B cell (primary cell): ENCODE data around the gene D2HGDH. TPM values are rescaled to one million over a fixed set of nuclear protein-coding genes. Genes with fewer than 3 reads are reported as not detected.

ENCODE experiments used
- ATAC-seq: fragments of 200-7000 bp; cut with Tn5 transposase; one replicate; pipeline ENCODE4 v1.10.0; 2021; ENCODE audit warnings: low read depth, mild to moderate bottlenecking, moderate number of reproducible peaks, moderate library complexity
- CTCF ChIA-PET: fragments of 350-600 bp; sonication (Branson Sonifier 250); formaldehyde crosslinking; loops from one replicate; lab custom pipeline; 2021; ENCODE audit warnings: antibody characterized with exemption, inconsistent platforms; lab: Charles Lee
- POLR2A ChIA-PET: fragments of 350-600 bp; sonication (Branson Sonifier 250); formaldehyde crosslinking; loops from one replicate; lab custom pipeline; 2021; ENCODE audit warnings: antibody characterized with exemption; lab: Charles Lee
- DNase-seq: peaks from one replicate; pipeline ENCODE4 v3.0.0; 2013
- H2AFZ ChIP-seq: 2 replicates; pipeline ENCODE4 v1.6.1; 2012; ENCODE audit warnings: mild to moderate bottlenecking, low read depth, low read length; ENCODE audit not compliant: insufficient read depth, poor library complexity, severe bottlenecking
- H3K27ac ChIP-seq, 2 donors: 1 replicate in 1 of 2; 2 replicates in 1 of 2; pipeline ENCODE4 v1.5.1; 2012 to 2013; ENCODE audit warnings: low read length in 2 of 2, mild to moderate bottlenecking in 2 of 2, moderate library complexity in 1 of 2
- H3K27me3 ChIP-seq, 4 experiments: fragments of 200-600 bp in 1 of 4; sonication (generic) in 1 of 4; replicated peaks in 1 of 4; 1 replicate in 2 of 4; 2 replicates in 2 of 4; pipeline versions ENCODE4 v1.6.1 to v1.7.0; 2013 to 2016; ENCODE audit warnings: low read length in 3 of 4, mild to moderate bottlenecking in 2 of 4, mixed read lengths in 1 of 4, moderate library complexity in 1 of 4; ENCODE audit not compliant: insufficient read depth in 4 of 4, control insufficient read depth in 3 of 4; ENCODE audit errors: control extremely low read depth in 1 of 4
- H3K36me3 ChIP-seq, 2 experiments: replicated peaks in 1 of 2; 1 replicate in 1 of 2; 2 replicates in 1 of 2; pipeline versions ENCODE4 v1.6.1 to v1.7.1; 2013; ENCODE audit warnings: low read length in 1 of 2; ENCODE audit not compliant: insufficient read depth in 2 of 2, control insufficient read depth in 1 of 2; ENCODE audit errors: control extremely low read depth in 1 of 2, extremely low read depth in 1 of 2
- H3K4me1 ChIP-seq, 2 donors: fragments of 200-600 bp in 1 of 2; sonication (generic) in 1 of 2; 1 replicate in 1 of 2; 2 replicates in 1 of 2; pipeline versions ENCODE4 v1.5.1 to v1.6.1; 2013 to 2017; ENCODE audit warnings: low read length in 2 of 2; ENCODE audit not compliant: control insufficient read depth in 2 of 2, insufficient read depth in 2 of 2
- H3K4me2 ChIP-seq: replicated peaks from 2 replicates; pipeline ENCODE3; 2012; ENCODE audit warnings: mild to moderate bottlenecking, low read depth, low read length; ENCODE audit not compliant: poor library complexity, severe bottlenecking
- H3K4me3 ChIP-seq, 5 experiments: fragments of 200-600 bp in 1 of 5; sonication (generic) in 1 of 5; 1 replicate in 3 of 5; 2 replicates in 2 of 5; pipeline versions ENCODE4 v1.5.1 to v1.7.0; 2011 to 2016; ENCODE audit warnings: low read length in 4 of 5, mild to moderate bottlenecking in 4 of 5, low read depth in 2 of 5, control low read depth in 1 of 5, moderate library complexity in 1 of 5; ENCODE audit not compliant: insufficient read depth in 1 of 5; ENCODE audit errors: control extremely low read depth in 1 of 5, extremely low read depth in 1 of 5
- H3K79me2 ChIP-seq: fragments of 200-600 bp; sonication (generic); one replicate; pipeline ENCODE4 v1.6.0; 2016; ENCODE audit warnings: low read length; ENCODE audit not compliant: control insufficient read depth, insufficient read depth
- H3K9ac ChIP-seq: fragments of 200-600 bp; sonication (generic); 2 replicates; pipeline ENCODE4 v1.6.1; 2017; ENCODE audit warnings: mild to moderate bottlenecking, low read length, moderate library complexity
- H3K9me3 ChIP-seq, 3 donors: one replicate each; pipeline versions ENCODE4 v1.6.1 to v1.7.1; 2013; ENCODE audit warnings: low read length in 2 of 3; ENCODE audit not compliant: control insufficient read depth in 2 of 3, insufficient read depth in 1 of 3; ENCODE audit errors: control extremely low read depth in 1 of 3
- H4K20me1 ChIP-seq: 2 replicates; pipeline ENCODE4 v1.6.0; 2012; ENCODE audit warnings: mild to moderate bottlenecking, low read length; ENCODE audit not compliant: insufficient read depth, control insufficient read depth, poor library complexity, severe bottlenecking
- H3K27ac Mint-ChIP-seq: one replicate; pipeline ENCODE4 v1.8.0; 2021; ENCODE audit warnings: mixed read lengths
- H3K27me3 Mint-ChIP-seq: one replicate; pipeline ENCODE4 v1.8.0; 2021; ENCODE audit warnings: mixed read lengths
- H3K4me1 Mint-ChIP-seq: one replicate; pipeline ENCODE4 v1.8.0; 2021; ENCODE audit warnings: mixed read lengths
- H3K4me3 Mint-ChIP-seq: one replicate; pipeline ENCODE4 v1.8.0; 2021; ENCODE audit warnings: mixed read lengths
- H3K9me3 Mint-ChIP-seq: one replicate; pipeline ENCODE4 v1.8.0; 2022; ENCODE audit warnings: mixed read lengths; ENCODE audit not compliant: insufficient read depth
- EZH2 ChIP-seq: IDR thresholded peaks from 2 replicates; pipeline ENCODE4 v1.6.1; 2012; ENCODE audit warnings: borderline replicate concordance, low read depth, mild to moderate bottlenecking, moderate library complexity, low read length; ENCODE audit not compliant: insufficient read depth, poor library complexity, severe bottlenecking
- WGBS: methylation state at CpG from one replicate; pipeline ENCODE4 v1.1.5; 2013; ENCODE audit warnings: missing lambda C conversion rate; ENCODE audit not compliant: insufficient coverage; 5-methylcytosine and 5-hydroxymethylcytosine counted together
- intact Hi-C: fragments of 100-400 bp; cut with micrococcal nuclease; formaldehyde crosslinking; loops from one replicate; pipeline ENCODE4 v1.10.0; 2022
- polyA plus RNA-seq: library from polyadenylated mRNA; depleted of rRNA; stranded (reverse); fragments of >200 nt; gene quantifications from 2 replicates; pipeline ENCODE4 v1.2.3, GENCODE V29; 2012
- total RNA-seq, 2 donors: library from RNA; stranded (reverse); fragments of 120-200 nt in 1 of 2; gene quantifications; 1 replicate in 1 of 2; 2 replicates in 1 of 2; pipeline versions ENCODE4 v1.2.3 to v1.2.4, GENCODE V29; 2013 to 2022
- TF ChIP-seq, protein P1 (sequence below): fragments of 200-600 bp; IDR thresholded peaks from one replicate; pipeline ENCODE4 v1.8.0; 2022; ENCODE audit warnings: antibody characterized with exemption, mild to moderate bottlenecking

D2HGDH gene
- total and polyA plus RNA-seq, 2 donors (not counting 1 experiment from before 2014, with no cell fraction given), result 44.0 to 67.7 TPM

GRCh38 chr2:241767464-241768250 is 33.2 kb downstream of the D2HGDH start:
- no peak for DNase-seq
- no peak overlapping the region for H2AFZ ChIP-seq
- peaks cover 8% of the 10 kb centered on the region for H3K4me1 Mint-ChIP-seq

GRCh38 chr2:241768251-241768711 is 33.9 kb downstream of the D2HGDH start:
- no peak overlapping the region for H2AFZ ChIP-seq
- H3K9me3 Mint-ChIP-seq, result no peaks in the 10 kb centered on the region
- H3K4me1 Mint-ChIP-seq, result peaks cover 9% of the 10 kb centered on the region
- H3K4me3 Mint-ChIP-seq, result no peak overlapping the region
- TF ChIP-seq EZH2, result no peak
- TF ChIP-seq, protein P1, sequence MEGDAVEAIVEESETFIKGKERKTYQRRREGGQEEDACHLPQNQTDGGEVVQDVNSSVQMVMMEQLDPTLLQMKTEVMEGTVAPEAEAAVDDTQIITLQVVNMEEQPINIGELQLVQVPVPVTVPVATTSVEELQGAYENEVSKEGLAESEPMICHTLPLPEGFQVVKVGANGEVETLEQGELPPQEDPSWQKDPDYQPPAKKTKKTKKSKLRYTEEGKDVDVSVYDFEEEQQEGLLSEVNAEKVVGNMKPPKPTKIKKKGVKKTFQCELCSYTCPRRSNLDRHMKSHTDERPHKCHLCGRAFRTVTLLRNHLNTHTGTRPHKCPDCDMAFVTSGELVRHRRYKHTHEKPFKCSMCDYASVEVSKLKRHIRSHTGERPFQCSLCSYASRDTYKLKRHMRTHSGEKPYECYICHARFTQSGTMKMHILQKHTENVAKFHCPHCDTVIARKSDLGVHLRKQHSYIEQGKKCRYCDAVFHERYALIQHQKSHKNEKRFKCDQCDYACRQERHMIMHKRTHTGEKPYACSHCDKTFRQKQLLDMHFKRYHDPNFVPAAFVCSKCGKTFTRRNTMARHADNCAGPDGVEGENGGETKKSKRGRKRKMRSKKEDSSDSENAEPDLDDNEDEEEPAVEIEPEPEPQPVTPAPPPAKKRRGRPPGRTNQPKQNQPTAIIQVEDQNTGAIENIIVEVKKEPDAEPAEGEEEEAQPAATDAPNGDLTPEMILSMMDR, result no peak
- H3K27ac ChIP-seq, result no peak overlapping the region
- ChIA-PET CTCF (no interaction called here), POLR2A (no interaction called here)
- DNase-seq (no peak), ATAC-seq (no peak)
- no peaks in the 10 kb centered on the region for H4K20me1 ChIP-seq
- no peaks in the 10 kb centered on the region for H3K9me3 ChIP-seq
- no peaks in the 10 kb centered on the region for H3K79me2 ChIP-seq
- no peak overlapping the region for H3K4me3 ChIP-seq
- H3K9ac ChIP-seq, result no peak overlapping the region
- H3K36me3 ChIP-seq, result no peaks in the 10 kb centered on the region
- no peaks in the 10 kb centered on the region for H3K27me3 ChIP-seq
- peaks cover 0 to 15% of the 10 kb centered on the region in 2 donors for H3K4me1 ChIP-seq
- intact Hi-C loops, result no loop called here
- H3K27ac Mint-ChIP-seq, result no peak overlapping the region
- no peak overlapping the region for H3K4me2 ChIP-seq
- no peaks in the 10 kb centered on the region for H3K27me3 Mint-ChIP-seq
- 90% methylated on average over 29 of the region's 29 CpGs for WGBS

More at GRCh38 chr2:241767464-241768250, 33.2 kb downstream of the D2HGDH start:
- Histone ChIP-seq H3K36me3 (no peaks in the 10 kb centered on the region), H3K9ac (no peak overlapping the region), H3K27ac (no peak overlapping the region), H4K20me1 (no peaks in the 10 kb centered on the region), H3K79me2 (no peaks in the 10 kb centered on the region), H3K4me1 (peaks cover 0 to 10% of the 10 kb centered on the region in 2 donors), H3K9me3 (no peaks in the 10 kb centered on the region), H3K27me3 (no peaks in the 10 kb centered on the region), H3K4me3 (no peak overlapping the region), H3K4me2 (no peak overlapping the region)
- 93% methylated on average over 36 of the region's 37 CpGs for WGBS
- Mint-ChIP-seq H3K4me3 (no peak overlapping the region), H3K27me3 (no peaks in the 10 kb centered on the region), H3K9me3 (no peaks in the 10 kb centered on the region), H3K27ac (no peak overlapping the region)
- CTCF ChIA-PET, result no interaction called here
- ATAC-seq, result no peak
- POLR2A ChIA-PET, result no interaction called here
- no peak for TF ChIP-seq EZH2
- intact Hi-C loops, result no loop called here
